GM21367 (cell line): Measurements from ENCODE around the gene WFDC1.

Experiments
- ATAC-seq: cut with Tn5 transposase; IDR thresholded peaks from one replicate; pipeline ENCODE4 v1.9.1; 2021; ENCODE audit not compliant: unreplicated experiment

WFDC1 gene, protein sequence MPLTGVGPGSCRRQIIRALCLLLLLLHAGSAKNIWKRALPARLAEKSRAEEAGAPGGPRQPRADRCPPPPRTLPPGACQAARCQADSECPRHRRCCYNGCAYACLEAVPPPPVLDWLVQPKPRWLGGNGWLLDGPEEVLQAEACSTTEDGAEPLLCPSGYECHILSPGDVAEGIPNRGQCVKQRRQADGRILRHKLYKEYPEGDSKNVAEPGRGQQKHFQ

GRCh38 chr16:84294531-84295142 lies at the start of gene WFDC1:
TSS of gene WFDC1 (plus strand) at chr16:84294878. CDS start at chr16:84294972, 94 bp downstream.
- no peak for ATAC-seq

DNA sequence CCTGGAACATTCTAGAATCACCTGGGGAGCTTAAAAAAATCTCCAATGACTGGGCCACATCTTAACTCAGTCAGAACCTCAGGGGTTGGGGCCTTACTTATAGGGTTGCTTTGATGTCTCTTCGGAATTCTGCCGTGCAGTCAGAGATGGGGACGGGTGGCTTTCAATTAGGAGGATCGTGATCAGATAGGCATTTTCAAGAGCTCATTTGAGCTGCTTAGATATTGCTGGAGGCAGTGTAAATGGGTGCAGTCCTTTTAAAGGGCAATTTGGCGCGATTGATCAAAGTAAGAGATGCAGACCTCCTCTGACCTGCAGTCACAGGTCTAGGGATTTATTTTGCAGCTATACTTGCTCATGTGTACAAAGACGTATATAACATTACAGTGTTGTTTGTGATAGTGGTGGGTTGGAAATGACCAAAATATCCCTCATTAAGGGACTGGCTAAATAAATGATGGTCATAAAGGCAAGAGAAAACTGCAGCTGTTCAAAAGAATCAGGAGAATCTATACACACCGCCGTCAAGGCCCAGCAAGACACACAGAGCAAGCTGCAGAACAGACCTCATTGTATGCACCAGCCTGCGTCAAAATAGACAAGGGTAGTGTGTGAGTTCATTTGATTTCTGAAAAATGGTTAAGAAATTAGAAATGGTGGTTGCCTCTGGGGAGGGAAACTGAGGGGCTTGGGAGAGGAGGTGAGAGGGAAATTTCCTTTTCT lies 48.6 kb upstream of the WFDC1 start:
- ATAC-seq, result no peak

GRCh38 chr16:84246679-84247077 lies 48.0 kb upstream of the WFDC1 start:
- ATAC-seq, result no peak

- ATAC-seq, result no peak
Measured at GRCh38 chr16:84247331-84247730, 47.3 kb upstream of the WFDC1 start.

- ATAC-seq, result no peak
Measured at GRCh38 chr16:84247844-84248243, 46.8 kb upstream of the WFDC1 start.

DNA sequence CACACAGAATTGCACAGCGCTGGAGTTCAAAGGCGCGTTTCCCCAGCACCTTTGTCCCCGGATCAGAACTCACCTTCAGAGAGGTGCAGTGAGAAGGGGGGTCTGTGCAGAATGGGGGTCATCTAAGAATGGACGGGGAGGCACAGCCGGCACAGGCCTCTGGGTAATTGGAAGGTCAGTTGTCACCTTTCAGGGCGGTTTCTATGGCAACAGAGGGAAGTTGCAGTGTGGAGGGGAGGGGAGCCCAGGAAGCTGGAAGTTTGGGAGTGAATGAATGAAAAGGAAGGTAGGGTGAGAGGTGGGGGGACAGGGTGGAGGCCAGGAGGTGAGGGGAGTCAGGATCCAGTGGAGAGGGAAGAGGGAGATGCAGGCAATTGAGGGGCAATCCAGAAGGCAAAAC lies 42.5 kb upstream of the WFDC1 start:
- ATAC-seq, result no peak

DNA sequence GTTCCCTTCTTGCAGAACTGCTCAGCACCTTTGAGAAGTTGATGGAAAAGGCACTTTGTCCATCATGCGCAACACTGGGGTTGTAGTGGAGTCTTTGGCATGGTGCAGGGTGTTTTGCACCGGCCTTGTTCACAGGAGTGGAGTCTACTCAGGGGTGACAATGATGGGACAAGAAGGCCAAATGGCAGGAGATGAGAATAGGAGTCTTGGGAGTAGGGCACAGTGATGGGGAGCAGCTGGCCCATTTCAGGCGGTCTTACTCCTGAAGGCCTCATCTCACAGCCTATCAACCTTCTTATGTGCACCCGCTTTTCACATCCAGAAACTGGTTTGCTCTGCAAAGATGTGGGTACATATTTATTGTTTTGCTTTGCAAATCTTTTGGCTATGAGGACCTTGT lies 41.5 kb upstream of the WFDC1 start:
- ATAC-seq, result no peak

DNA sequence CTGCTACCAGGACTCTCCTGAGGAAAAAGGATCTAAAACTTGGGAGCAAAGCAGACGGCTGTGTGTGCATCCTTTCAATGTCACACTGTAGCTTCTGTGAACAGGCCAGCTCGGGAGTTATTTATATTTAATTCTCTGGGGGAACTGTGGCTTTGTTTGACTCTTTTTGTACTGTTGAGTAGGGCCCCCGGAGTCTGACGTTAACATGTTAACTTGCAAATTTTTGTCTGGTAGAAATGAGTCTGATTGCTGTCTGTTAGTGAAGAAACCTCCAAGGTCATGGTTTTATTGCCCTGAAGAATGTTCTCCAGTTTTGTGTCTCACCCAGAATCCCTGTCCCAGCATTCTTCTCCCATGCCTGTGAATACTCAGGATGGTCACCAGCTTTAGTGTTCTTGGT lies 40.6 kb upstream of the WFDC1 start:
- no peak for ATAC-seq

- no peak for ATAC-seq
Measured at GRCh38 chr16:84255050-84255810, 39.4 kb upstream of the WFDC1 start.

GRCh38 chr16:84258266-84258665 lies 36.4 kb upstream of the WFDC1 start:
- ATAC-seq, result no peak

- no peak for ATAC-seq
Measured at GRCh38 chr16:84259691-84260090, 35.0 kb upstream of the WFDC1 start.

DNA sequence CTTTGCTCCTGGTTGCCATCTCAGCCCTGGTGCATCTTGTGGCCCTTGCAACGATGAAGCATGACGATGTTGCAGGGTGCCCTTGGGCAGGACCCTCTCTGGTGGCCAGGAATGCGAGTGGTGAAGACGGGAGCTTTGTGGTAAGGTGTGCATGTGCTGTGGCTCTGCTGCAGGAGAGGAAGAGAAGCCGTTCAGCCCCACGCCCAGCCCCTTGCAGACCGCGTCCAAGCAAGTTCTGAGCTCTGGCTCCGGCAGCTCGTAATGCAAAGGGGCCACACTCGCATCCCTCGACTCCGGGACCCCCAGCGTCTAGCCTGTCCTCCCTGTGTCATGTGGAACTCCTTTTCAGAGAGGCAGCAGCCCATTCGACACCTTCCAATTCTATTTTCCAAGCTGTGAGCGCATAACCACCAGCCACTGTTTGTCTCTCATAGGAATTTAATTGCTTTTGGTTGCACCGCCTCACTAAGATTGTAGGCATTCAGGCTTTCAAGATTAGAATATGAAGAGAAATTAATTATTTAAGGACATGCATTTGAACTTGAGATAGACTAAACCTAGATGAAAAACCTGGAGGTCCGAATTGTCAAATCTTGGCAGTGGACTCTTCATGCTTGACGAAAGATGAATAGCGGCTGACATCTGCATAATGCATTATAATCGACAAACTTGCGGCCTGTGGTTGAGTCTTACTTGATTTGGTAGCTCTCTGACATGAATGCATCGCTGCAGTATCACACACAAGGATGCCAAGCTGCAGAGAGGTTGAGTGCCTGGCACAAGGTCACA lies 33.7 kb upstream of the WFDC1 start:
- ATAC-seq, result no peak

DNA sequence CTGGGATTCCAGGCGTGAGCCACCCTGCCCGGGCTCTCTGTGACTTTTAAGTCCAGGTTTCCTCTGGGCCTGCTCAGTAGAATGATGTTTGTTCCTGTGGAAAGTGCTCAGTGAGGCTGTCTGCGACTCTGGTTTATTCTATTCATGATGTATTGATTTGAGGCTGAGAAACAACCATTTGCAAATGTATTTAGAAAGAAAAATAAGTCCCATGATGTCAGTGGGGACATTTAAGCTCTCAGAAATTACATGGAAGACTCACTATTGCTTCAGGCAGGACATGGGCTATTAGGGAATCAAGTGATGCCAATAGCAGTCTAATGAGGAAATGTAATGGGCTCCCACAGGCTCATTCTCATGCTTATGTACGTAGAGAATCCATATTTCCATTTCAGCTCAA lies 32.6 kb upstream of the WFDC1 start:
- no peak for ATAC-seq

GRCh38 chr16:84262939-84263338 lies 31.7 kb upstream of the WFDC1 start:
- no peak for ATAC-seq

DNA sequence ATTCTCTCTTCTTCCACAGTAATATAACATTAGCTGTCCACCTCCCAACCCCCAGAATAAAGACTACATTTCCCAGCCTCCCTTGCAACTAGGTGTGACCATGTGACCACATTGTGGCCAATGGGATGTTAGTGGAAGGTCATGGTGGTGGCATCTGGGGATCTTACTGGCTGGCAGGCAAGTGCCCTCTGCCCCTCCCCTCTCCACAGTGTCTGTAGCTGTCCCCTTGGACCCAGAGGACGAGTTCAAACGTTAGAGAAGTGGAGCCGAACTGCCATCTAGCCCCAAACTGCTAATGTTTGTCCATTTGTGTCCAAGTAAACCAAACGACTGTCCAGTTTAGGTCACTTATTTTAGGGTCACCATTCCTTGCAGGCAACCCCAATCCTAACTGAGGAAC lies 28.2 kb upstream of the WFDC1 start:
- ATAC-seq, result no peak

DNA sequence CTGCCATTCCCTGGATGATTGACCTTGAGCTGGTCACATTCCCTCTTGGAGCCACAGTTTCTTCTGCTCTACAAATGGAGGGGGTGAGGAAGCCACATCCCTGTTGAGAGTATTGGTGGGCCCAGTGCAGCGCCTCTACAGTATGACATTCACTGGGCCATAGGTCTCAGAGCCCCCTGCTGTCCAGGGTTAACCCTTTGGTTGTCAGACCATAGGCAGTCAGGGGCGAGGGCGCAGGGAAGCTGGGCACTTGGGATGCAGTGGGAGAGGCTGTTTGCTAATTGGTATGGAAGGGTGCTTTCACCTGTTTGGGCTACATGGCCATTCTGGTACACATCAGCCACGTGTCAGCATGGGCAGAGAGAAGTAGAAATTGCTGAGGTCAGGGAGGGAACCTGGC lies 27.3 kb upstream of the WFDC1 start:
- ATAC-seq, result no peak

- no peak for ATAC-seq
Measured at GRCh38 chr16:84268291-84269040, 26.2 kb upstream of the WFDC1 start.

- no peak for ATAC-seq
Measured at GRCh38 chr16:84270071-84270470, 24.6 kb upstream of the WFDC1 start.

DNA sequence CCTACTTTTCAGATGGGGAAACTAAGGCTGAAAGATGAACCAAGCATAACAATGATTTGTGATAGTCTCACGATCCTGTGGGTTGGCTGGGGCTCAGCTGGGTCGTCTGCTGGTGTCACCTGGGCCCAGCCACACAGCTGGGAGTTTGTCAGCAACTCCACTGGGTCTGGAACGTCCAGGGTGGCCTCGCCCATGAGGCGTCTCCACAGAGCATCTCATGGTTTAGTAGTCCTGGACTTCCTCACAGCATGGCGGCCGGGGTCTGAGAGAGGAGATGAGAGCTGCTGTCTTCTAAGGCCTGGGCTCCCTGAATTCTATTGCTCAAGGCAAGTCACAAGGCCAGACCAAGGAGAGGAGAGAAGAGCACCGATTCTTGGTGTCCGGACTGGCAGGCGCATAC lies 24.1 kb upstream of the WFDC1 start:
- ATAC-seq, result no peak

GRCh38 chr16:84271037-84271436 lies 23.6 kb upstream of the WFDC1 start:
- no peak for ATAC-seq
